ENCODE data around the gene GLT1D1.

GLT1D1 gene

DNA sequence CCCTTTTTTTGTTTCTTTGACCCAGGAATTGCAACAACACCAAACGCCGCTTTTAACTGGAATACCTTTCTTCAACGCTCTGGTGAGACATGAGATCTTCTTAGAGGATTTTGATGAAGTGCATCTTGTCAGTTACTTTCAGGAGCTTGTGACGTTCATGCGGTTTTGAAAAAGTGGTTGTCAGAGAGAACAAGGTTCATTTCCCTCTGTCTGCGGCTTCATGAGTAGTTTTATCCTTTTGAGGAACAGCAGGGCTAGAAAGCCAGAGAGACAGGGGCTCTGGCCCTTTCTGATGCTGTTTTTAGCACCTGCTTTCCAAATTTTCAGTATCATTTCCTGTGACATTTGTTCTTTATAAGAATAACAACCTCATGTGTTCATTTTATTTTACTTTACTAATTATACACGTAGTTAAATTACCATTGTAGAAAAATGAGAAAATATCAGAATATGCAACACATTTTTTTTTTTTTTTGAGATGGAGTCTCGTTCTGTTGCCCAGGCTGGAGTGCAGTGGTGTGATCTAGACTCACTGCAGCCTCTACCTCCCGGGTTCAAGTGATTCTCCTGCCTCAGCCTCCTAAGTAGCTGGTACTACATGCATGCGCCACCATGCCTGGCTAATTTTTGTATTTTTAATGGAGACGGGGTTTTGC is 61.8 kb downstream of the GLT1D1 start:
- Histone ChIP-seq H3K4me3 (ENCODE audit: low read length) (no peak overlapping the region), H2AFZ (ENCODE audit: low read length) (no peak overlapping the region)

GRCh38 chr12:128916425-128916824 is 63.1 kb downstream of the GLT1D1 start:
- TF ChIP-seq, protein P1, sequence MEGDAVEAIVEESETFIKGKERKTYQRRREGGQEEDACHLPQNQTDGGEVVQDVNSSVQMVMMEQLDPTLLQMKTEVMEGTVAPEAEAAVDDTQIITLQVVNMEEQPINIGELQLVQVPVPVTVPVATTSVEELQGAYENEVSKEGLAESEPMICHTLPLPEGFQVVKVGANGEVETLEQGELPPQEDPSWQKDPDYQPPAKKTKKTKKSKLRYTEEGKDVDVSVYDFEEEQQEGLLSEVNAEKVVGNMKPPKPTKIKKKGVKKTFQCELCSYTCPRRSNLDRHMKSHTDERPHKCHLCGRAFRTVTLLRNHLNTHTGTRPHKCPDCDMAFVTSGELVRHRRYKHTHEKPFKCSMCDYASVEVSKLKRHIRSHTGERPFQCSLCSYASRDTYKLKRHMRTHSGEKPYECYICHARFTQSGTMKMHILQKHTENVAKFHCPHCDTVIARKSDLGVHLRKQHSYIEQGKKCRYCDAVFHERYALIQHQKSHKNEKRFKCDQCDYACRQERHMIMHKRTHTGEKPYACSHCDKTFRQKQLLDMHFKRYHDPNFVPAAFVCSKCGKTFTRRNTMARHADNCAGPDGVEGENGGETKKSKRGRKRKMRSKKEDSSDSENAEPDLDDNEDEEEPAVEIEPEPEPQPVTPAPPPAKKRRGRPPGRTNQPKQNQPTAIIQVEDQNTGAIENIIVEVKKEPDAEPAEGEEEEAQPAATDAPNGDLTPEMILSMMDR (IDR thresholded peaks at IDR 0.05; ENCODE audit: low read length), result no peak
- no peak for TF ChIP-seq EZH2 (optimal IDR thresholded peaks at IDR 0.05; ENCODE audit: low read depth, low read length)
- TF ChIP-seq EZH2phosphoT487 (IDR thresholded peaks at IDR 0.05; ENCODE audit: low read length), result no peak
- Histone ChIP-seq H3K4me1 (ENCODE audit: low read length) (no peaks in the 10 kb centered on the region), H3K4me2 (ENCODE audit: low read depth, low read length) (no peak overlapping the region), H3K36me3 (replicated peaks; ENCODE audit: insufficient read depth, low read length) (no peaks in the 10 kb centered on the region), H3K27ac (ENCODE audit: low read length) (no peak overlapping the region), H3K27me3 (replicated peaks; ENCODE audit: insufficient read depth, low read length) (no peaks in the 10 kb centered on the region), H3K9me2 (replicated peaks; ENCODE audit: insufficient read depth, low read length) (no peaks in the 10 kb centered on the region), H3K9me3 (replicated peaks; ENCODE audit: insufficient read depth, low read length) (no peaks in the 10 kb centered on the region), H4K20me1 (ENCODE audit: insufficient read depth, low read length) (no peaks in the 10 kb centered on the region), H3K9ac (ENCODE audit: low read length) (no peak overlapping the region), H3K4me3 (ENCODE audit: low read length) (no peak overlapping the region), H3F3A (ENCODE audit: insufficient read depth, low read length) (no peaks in the 10 kb centered on the region), H2AFZ (ENCODE audit: low read length) (no peak overlapping the region), H3K79me2 (ENCODE audit: low read length) (no peaks in the 10 kb centered on the region)
- DNase-seq, result no peak

More for the DNA sequence above, 61.8 kb downstream of the GLT1D1 start:
- no peaks in the 10 kb centered on the region for H3K9me3 ChIP-seq (replicated peaks; ENCODE audit: insufficient read depth, low read length)
- no peaks in the 10 kb centered on the region for H4K20me1 ChIP-seq (ENCODE audit: insufficient read depth, low read length)
- no peak overlapping the region for H3K9ac ChIP-seq (ENCODE audit: low read length)
- no peaks in the 10 kb centered on the region for H3K9me2 ChIP-seq (replicated peaks; ENCODE audit: insufficient read depth, low read length)
- TF ChIP-seq EZH2phosphoT487 (IDR thresholded peaks at IDR 0.05; ENCODE audit: low read length), result no peak
- TF ChIP-seq EZH2 (optimal IDR thresholded peaks at IDR 0.05; ENCODE audit: low read depth, low read length), result no peak
- TF ChIP-seq, protein P1 (IDR thresholded peaks at IDR 0.05; ENCODE audit: low read length), result no peak
- no peak for DNase-seq
- H3K36me3 ChIP-seq (replicated peaks; ENCODE audit: insufficient read depth, low read length), result no peaks in the 10 kb centered on the region
- H3K27ac ChIP-seq (ENCODE audit: low read length), result no peak overlapping the region
- no peak overlapping the region for H3K4me2 ChIP-seq (ENCODE audit: low read depth, low read length)
- no peaks in the 10 kb centered on the region for H3K79me2 ChIP-seq (ENCODE audit: low read length)
- no peaks in the 10 kb centered on the region for H3F3A ChIP-seq (ENCODE audit: insufficient read depth, low read length)
- H3K4me1 ChIP-seq (ENCODE audit: low read length), result no peaks in the 10 kb centered on the region
- H3K27me3 ChIP-seq (replicated peaks; ENCODE audit: insufficient read depth, low read length), result no peaks in the 10 kb centered on the region

- no peaks in the 10 kb centered on the region for H4K20me1 ChIP-seq (ENCODE audit: insufficient read depth, low read length)
- no peaks in the 10 kb centered on the region for H3K36me3 ChIP-seq (replicated peaks; ENCODE audit: insufficient read depth, low read length)
- H3K27me3 ChIP-seq (replicated peaks; ENCODE audit: insufficient read depth, low read length), result no peaks in the 10 kb centered on the region
- H3K79me2 ChIP-seq (ENCODE audit: low read length), result no peaks in the 10 kb centered on the region
- H3K4me1 ChIP-seq (ENCODE audit: low read length), result no peaks in the 10 kb centered on the region
- no peaks in the 10 kb centered on the region for H3K9me2 ChIP-seq (replicated peaks; ENCODE audit: insufficient read depth, low read length)
- no peak overlapping the region for H3K4me3 ChIP-seq (ENCODE audit: low read length)
- TF ChIP-seq EZH2phosphoT487 (IDR thresholded peaks at IDR 0.05; ENCODE audit: low read length), result no peak
- TF ChIP-seq EZH2 (optimal IDR thresholded peaks at IDR 0.05; ENCODE audit: low read depth, low read length), result no peak
- TF ChIP-seq, protein P1 (IDR thresholded peaks at IDR 0.05; ENCODE audit: low read length), result no peak
- no peak overlapping the region for H2AFZ ChIP-seq (ENCODE audit: low read length)
- H3K9me3 ChIP-seq (replicated peaks; ENCODE audit: insufficient read depth, low read length), result no peaks in the 10 kb centered on the region
- no peak overlapping the region for H3K4me2 ChIP-seq (ENCODE audit: low read depth, low read length)
- H3K9ac ChIP-seq (ENCODE audit: low read length), result no peak overlapping the region
- no peak for DNase-seq
- no peak overlapping the region for H3K27ac ChIP-seq (ENCODE audit: low read length)
- H3F3A ChIP-seq (ENCODE audit: insufficient read depth, low read length), result no peaks in the 10 kb centered on the region
These were observed 65.4 kb downstream of the GLT1D1 start for GRCh38 chr12:128918481-128919260.

All from MM.1S (cell line).